SU-DHL-6 (cell line): Measurements from ENCODE around the gene PIGT.

ENCODE experiments used
- EZH2phosphoT487 ChIP-seq: fragments of 200-600 bp; sonication (generic), shearing (Covaris generic); conservative IDR thresholded peaks from 2 replicates; pipeline ENCODE4 v1.6.1; 2018; ENCODE audit warnings: mild to moderate bottlenecking, antibody characterized with exemption, low read length, moderate library complexity, mixed read lengths
- TF ChIP-seq, protein P1 (sequence below): fragments of 200-600 bp; sonication (generic); IDR thresholded peaks from one replicate; pipeline ENCODE4 v1.5.1; 2017; ENCODE audit warnings: antibody characterized with exemption, mild to moderate bottlenecking, low read length, moderate library complexity; ENCODE audit not compliant: insufficient read depth, poor library complexity, severe bottlenecking

DNA sequence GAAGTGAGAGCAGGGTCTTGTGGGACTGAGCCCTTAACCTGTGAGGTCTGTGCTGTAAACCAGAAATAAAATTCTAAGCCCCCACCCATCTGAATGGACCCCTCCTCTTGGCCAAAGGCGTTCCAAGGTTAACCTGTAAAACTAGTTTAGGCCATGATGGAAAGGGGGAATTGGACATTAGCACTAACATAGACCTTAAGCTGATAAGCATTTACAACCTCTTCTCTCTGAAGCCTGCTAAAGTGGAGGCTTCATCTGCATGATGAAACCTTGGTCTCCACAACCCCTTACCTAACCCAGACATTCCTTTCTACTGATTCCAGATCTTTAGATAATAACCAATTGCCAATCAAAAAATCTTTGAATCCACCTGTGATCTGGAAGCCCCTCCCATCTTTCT lies 25.8 kb downstream of the PIGT start:
- TF ChIP-seq, protein P1, sequence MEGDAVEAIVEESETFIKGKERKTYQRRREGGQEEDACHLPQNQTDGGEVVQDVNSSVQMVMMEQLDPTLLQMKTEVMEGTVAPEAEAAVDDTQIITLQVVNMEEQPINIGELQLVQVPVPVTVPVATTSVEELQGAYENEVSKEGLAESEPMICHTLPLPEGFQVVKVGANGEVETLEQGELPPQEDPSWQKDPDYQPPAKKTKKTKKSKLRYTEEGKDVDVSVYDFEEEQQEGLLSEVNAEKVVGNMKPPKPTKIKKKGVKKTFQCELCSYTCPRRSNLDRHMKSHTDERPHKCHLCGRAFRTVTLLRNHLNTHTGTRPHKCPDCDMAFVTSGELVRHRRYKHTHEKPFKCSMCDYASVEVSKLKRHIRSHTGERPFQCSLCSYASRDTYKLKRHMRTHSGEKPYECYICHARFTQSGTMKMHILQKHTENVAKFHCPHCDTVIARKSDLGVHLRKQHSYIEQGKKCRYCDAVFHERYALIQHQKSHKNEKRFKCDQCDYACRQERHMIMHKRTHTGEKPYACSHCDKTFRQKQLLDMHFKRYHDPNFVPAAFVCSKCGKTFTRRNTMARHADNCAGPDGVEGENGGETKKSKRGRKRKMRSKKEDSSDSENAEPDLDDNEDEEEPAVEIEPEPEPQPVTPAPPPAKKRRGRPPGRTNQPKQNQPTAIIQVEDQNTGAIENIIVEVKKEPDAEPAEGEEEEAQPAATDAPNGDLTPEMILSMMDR = no peak
- TF ChIP-seq EZH2phosphoT487 = no peak
